Suprapubic skin (tissue), 3 donors: ENCODE results near the gene MIGA2.

ENCODE experiments used
- POLR2AphosphoS5 ChIP-seq, 3 donors: sonication (generic); formaldehyde crosslinking; IDR thresholded peaks; one replicate each; pipeline ENCODE4 v1.6.1; 2017; ENCODE audit warnings: antibody characterized with exemption in 3 of 3
- TF ChIP-seq, protein P1 (sequence below), 2 donors: fragments of 200-600 bp in 1 of 2; fragments of 450-650 bp in 1 of 2; sonication (generic) in 1 of 2; IDR thresholded peaks; one replicate each; pipeline ENCODE4 v1.5.1; 2016 to 2019; ENCODE audit warnings: antibody characterized with exemption in 2 of 2, mild to moderate bottlenecking in 1 of 2, moderate library complexity in 1 of 2

DNA sequence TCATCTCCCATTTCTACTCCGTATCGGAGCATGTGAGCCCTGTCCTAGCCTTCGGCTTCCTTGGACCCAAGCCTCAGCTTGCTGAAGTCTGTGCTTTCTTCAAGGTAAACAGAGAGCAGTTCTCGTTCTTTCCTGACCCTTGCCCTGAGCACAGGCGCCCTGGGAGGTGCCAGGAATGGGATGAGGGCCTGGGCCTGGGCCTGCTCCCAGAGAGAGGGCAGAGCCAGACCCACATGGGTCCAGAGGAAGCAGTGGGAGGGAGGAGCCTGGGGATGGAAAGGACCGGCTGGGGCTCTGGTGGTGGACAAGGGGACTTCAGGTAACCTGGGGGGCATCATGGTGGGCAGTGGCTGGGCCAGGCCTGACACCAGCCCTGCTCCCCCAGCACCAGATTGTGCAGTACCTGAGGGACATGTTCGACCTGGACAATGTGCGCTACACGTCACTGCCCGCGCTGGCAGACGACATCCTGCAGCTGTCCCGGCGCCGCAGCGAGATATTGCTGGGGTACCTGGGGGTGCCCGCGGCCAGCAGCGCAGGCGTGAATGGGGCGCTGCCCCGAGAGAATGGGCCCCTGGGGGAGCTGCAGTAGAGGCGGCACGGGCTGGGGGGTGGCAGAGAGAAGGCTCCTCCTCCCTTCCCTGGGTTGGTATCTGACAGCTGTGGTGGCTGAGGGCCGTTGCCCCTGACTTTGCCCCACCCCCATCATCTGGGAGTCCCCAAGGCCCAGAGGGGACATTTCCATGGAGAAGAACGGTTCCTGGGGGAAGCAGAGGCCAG is 33.6 kb downstream of the MIGA2 start:
- TF ChIP-seq POLR2AphosphoS5 (IDR thresholded peaks at IDR 0.05) = no peak
- TF ChIP-seq, protein P1, sequence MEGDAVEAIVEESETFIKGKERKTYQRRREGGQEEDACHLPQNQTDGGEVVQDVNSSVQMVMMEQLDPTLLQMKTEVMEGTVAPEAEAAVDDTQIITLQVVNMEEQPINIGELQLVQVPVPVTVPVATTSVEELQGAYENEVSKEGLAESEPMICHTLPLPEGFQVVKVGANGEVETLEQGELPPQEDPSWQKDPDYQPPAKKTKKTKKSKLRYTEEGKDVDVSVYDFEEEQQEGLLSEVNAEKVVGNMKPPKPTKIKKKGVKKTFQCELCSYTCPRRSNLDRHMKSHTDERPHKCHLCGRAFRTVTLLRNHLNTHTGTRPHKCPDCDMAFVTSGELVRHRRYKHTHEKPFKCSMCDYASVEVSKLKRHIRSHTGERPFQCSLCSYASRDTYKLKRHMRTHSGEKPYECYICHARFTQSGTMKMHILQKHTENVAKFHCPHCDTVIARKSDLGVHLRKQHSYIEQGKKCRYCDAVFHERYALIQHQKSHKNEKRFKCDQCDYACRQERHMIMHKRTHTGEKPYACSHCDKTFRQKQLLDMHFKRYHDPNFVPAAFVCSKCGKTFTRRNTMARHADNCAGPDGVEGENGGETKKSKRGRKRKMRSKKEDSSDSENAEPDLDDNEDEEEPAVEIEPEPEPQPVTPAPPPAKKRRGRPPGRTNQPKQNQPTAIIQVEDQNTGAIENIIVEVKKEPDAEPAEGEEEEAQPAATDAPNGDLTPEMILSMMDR (IDR thresholded peaks at IDR 0.05) = no peak
